Neural progenitor cell (in vitro differentiated cells): ENCODE measurements around the gene KLK10. TPM values are rescaled to one million over a fixed set of nuclear protein-coding genes. Genes with fewer than 3 reads are reported as not detected.

Experiments used
- DNase-seq: peaks from one replicate; pipeline ENCODE4 v3.0.0-alpha.2; 2016; ENCODE audit warnings: low spot score
- H2AFZ ChIP-seq: fragments of 200-600 bp; sonication (generic); replicated peaks from 2 replicates; pipeline ENCODE4 v1.6.1; 2016; ENCODE audit warnings: antibody characterized with exemption
- H3F3A ChIP-seq: fragments of 200-600 bp; sonication (generic); 2 replicates; pipeline ENCODE4 v1.6.1; 2016; ENCODE audit warnings: antibody characterized with exemption, low read depth
- H3K27ac ChIP-seq: fragments of 200-600 bp; sonication (generic); 2 replicates; pipeline ENCODE4 v1.5.1; 2016; ENCODE audit warnings: mild to moderate bottlenecking
- H3K27me3 ChIP-seq: fragments of 200-600 bp; sonication (generic); 2 replicates; pipeline ENCODE4 v1.6.1; 2016; ENCODE audit warnings: mild to moderate bottlenecking, moderate library complexity
- H3K36me3 ChIP-seq: fragments of 200-600 bp; sonication (generic); 2 replicates; pipeline ENCODE4 v1.5.1; 2016
- H3K4me1 ChIP-seq: fragments of 200-600 bp; sonication (generic); 2 replicates; pipeline ENCODE4 v1.6.1; 2016; ENCODE audit warnings: mixed run types
- H3K4me2 ChIP-seq: fragments of 200-600 bp; sonication (generic); 2 replicates; pipeline ENCODE4 v1.6.1; 2016
- H3K4me3 ChIP-seq: fragments of 200-600 bp; sonication (generic); 2 replicates; pipeline ENCODE4 v1.5.1; 2016
- H3K79me2 ChIP-seq: fragments of 200-600 bp; sonication (generic); 2 replicates; pipeline ENCODE4 v1.6.1; 2016; ENCODE audit warnings: low read depth
- H3K9ac ChIP-seq: fragments of 200-600 bp; sonication (generic); 2 replicates; pipeline ENCODE4 v1.6.1; 2016
- H3K9me3 ChIP-seq: fragments of 200-600 bp; sonication (generic); 2 replicates; pipeline ENCODE4 v1.5.1; 2016; ENCODE audit warnings: low read depth
- H4K20me1 ChIP-seq: fragments of 200-600 bp; sonication (generic); 2 replicates; pipeline ENCODE4 v1.6.1; 2016; ENCODE audit warnings: low read depth
- H3K27ac Mint-ChIP-seq: 3 replicates; pipeline ENCODE4 v1.8.0; 2021; ENCODE audit warnings: mixed read lengths
- H3K27me3 Mint-ChIP-seq: 2 replicates; pipeline ENCODE4 v1.8.0; 2022; ENCODE audit warnings: low read depth, mild to moderate bottlenecking, inconsistent platforms, moderate library complexity, mixed read lengths; ENCODE audit not compliant: insufficient read depth
- H3K36me3 Mint-ChIP-seq: 3 replicates; pipeline ENCODE4 v1.8.0; 2021; ENCODE audit warnings: mixed read lengths
- H3K4me1 Mint-ChIP-seq: 3 replicates; pipeline ENCODE4 v1.8.0; 2021; ENCODE audit warnings: mixed read lengths
- H3K4me3 Mint-ChIP-seq: 3 replicates; pipeline ENCODE4 v1.8.0; 2021; ENCODE audit warnings: mild to moderate bottlenecking, moderate library complexity, mixed read lengths
- H3K9me3 Mint-ChIP-seq: 3 replicates; pipeline ENCODE4 v1.8.0; 2020; ENCODE audit warnings: mixed read lengths
- EZH2 ChIP-seq: fragments of 200-600 bp; sonication (generic); IDR thresholded peaks from 2 replicates; pipeline ENCODE4 v1.6.1; 2017; ENCODE audit warnings: antibody characterized with exemption, mild to moderate bottlenecking, moderate library complexity
- EZH2phosphoT487 ChIP-seq: fragments of 200-600 bp; sonication (generic); IDR thresholded peaks from 2 replicates; pipeline ENCODE4 v1.6.1; 2017; ENCODE audit warnings: antibody characterized with exemption
- total RNA-seq: library from RNA; depleted of rRNA; stranded (reverse); fragments of >200 nt; gene quantifications from 2 replicates; pipeline ENCODE4 v1.2.3, GENCODE V29; 2015; ENCODE audit warnings: low replicate concordance
- TF ChIP-seq, protein P1 (sequence below): fragments of 200-600 bp; sonication (generic); IDR thresholded peaks from 2 replicates; pipeline ENCODE4 v1.5.1; 2017; ENCODE audit warnings: antibody characterized with exemption, mild to moderate bottlenecking

Gene KLK10
- total RNA-seq, 1 donor from 2014 or later, result not detected

GRCh38 chr19:50968716-50969412 is 50.6 kb downstream of the KLK10 start:
- no peaks in the 10 kb centered on the region for H3K36me3 Mint-ChIP-seq
- Histone ChIP-seq H3K9ac (no peak overlapping the region), H4K20me1 (no peaks in the 10 kb centered on the region), H2AFZ (peak overlapping the region; percentile 40), H3K79me2 (no peaks in the 10 kb centered on the region), H3K9me3 (no peaks in the 10 kb centered on the region), H3K4me2 (no peak overlapping the region), H3K4me1 (no peaks in the 10 kb centered on the region), H3F3A (no peaks in the 10 kb centered on the region), H3K4me3 (no peak overlapping the region), H3K27me3 (no peaks in the 10 kb centered on the region), H3K36me3 (no peaks in the 10 kb centered on the region), H3K27ac (no peak overlapping the region)
- no peak overlapping the region for H3K27ac Mint-ChIP-seq
- H3K9me3 Mint-ChIP-seq, result no peaks in the 10 kb centered on the region
- no peak overlapping the region for H3K4me3 Mint-ChIP-seq
- peaks cover 2% of the 10 kb centered on the region for H3K4me1 Mint-ChIP-seq
- TF ChIP-seq, protein P1, sequence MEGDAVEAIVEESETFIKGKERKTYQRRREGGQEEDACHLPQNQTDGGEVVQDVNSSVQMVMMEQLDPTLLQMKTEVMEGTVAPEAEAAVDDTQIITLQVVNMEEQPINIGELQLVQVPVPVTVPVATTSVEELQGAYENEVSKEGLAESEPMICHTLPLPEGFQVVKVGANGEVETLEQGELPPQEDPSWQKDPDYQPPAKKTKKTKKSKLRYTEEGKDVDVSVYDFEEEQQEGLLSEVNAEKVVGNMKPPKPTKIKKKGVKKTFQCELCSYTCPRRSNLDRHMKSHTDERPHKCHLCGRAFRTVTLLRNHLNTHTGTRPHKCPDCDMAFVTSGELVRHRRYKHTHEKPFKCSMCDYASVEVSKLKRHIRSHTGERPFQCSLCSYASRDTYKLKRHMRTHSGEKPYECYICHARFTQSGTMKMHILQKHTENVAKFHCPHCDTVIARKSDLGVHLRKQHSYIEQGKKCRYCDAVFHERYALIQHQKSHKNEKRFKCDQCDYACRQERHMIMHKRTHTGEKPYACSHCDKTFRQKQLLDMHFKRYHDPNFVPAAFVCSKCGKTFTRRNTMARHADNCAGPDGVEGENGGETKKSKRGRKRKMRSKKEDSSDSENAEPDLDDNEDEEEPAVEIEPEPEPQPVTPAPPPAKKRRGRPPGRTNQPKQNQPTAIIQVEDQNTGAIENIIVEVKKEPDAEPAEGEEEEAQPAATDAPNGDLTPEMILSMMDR, result no peak
- TF ChIP-seq EZH2phosphoT487, result no peak
- DNase-seq, result no peak
- peaks cover 19% of the 10 kb centered on the region for H3K27me3 Mint-ChIP-seq

DNA sequence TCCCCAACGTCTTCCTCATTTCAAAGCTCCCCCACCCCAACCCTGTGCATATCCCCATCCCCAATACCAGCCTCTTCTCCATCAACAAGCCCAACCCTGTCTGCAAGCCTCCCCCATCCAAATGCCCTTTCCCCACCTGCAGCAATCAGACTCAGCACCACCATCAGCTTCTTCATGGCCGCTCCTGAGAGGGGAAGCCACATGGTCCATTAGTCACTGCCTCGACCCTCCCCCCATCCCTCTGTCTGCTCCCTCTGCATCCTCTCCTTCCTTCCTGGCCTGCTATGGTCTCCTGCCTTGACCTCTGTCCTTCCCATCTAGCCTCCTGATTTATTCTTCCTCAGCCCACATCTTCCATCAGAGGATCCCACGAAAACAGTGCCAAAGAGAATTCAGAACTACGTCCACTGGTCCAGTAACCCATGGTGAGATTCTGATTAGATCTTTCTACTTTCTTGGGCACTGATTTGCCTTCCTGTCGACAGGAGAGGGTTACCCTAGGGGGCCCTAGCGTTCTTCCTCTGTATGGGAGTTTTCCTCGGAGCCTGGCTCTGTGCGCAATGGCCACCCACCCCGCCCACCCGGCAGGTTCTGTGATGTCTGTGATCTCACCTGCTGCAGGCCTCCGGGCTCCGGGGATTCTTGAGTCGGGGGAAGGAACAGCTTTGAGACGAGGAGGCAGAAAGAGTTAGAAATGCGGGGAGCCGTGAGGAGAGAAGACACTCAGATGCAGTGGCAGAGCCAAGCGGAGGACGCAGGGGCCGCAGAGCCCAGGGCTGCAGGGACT is 51.4 kb downstream of the KLK10 start:
- Histone ChIP-seq H3K36me3 (no peaks in the 10 kb centered on the region), H4K20me1 (no peaks in the 10 kb centered on the region), H3K27ac (no peak overlapping the region), H3K9ac (no peak overlapping the region), H3K27me3 (no peaks in the 10 kb centered on the region), H2AFZ (peak overlapping the region; percentile 40), H3K4me1 (no peaks in the 10 kb centered on the region), H3K4me2 (no peak overlapping the region), H3F3A (no peaks in the 10 kb centered on the region), H3K79me2 (no peaks in the 10 kb centered on the region), H3K9me3 (no peaks in the 10 kb centered on the region), H3K4me3 (no peak overlapping the region)
- Mint-ChIP-seq H3K27me3 (peaks cover 14% of the 10 kb centered on the region), H3K36me3 (no peaks in the 10 kb centered on the region), H3K27ac (no peak overlapping the region), H3K4me1 (peaks cover 2% of the 10 kb centered on the region), H3K4me3 (no peak overlapping the region), H3K9me3 (no peaks in the 10 kb centered on the region)
- peak; percentile 8 for DNase-seq
- TF ChIP-seq, protein P1, result no peak
- TF ChIP-seq EZH2, result no peak
- TF ChIP-seq EZH2phosphoT487, result no peak

- no peaks in the 10 kb centered on the region for H3K36me3 ChIP-seq
- peaks cover 9% of the 10 kb centered on the region for H3K27me3 Mint-ChIP-seq
- H3K4me2 ChIP-seq, result no peak overlapping the region
- DNase-seq, result no peak
- H3K9me3 ChIP-seq, result no peaks in the 10 kb centered on the region
- H4K20me1 ChIP-seq, result no peaks in the 10 kb centered on the region
- H3F3A ChIP-seq, result no peaks in the 10 kb centered on the region
- H3K36me3 Mint-ChIP-seq, result no peaks in the 10 kb centered on the region
- H3K4me1 Mint-ChIP-seq, result no peaks in the 10 kb centered on the region
- no peak overlapping the region for H3K4me3 Mint-ChIP-seq
- H3K4me1 ChIP-seq, result no peaks in the 10 kb centered on the region
- H3K9me3 Mint-ChIP-seq, result peaks cover 1% of the 10 kb centered on the region
- H3K79me2 ChIP-seq, result no peaks in the 10 kb centered on the region
- H3K9ac ChIP-seq, result no peak overlapping the region
- no peak overlapping the region for H3K27ac ChIP-seq
- TF ChIP-seq, protein P1, result no peak
- TF ChIP-seq EZH2 (no peak), EZH2phosphoT487 (no peak)
- H2AFZ ChIP-seq, result no peak overlapping the region
- no peaks in the 10 kb centered on the region for H3K27me3 ChIP-seq
- no peak overlapping the region for H3K4me3 ChIP-seq
- no peak overlapping the region for H3K27ac Mint-ChIP-seq
Observed at GRCh38 chr19:50964266-50964665, 55.2 kb downstream of the KLK10 start.
